Testis (tissue), 3 donors: ENCODE measurements around the gene TRIM71. TPM values are rescaled to one million over a fixed set of nuclear protein-coding genes. Genes with fewer than 3 reads are reported as not detected.

Experiments used
- DNase-seq: peaks from one replicate; pipeline ENCODE4 v3.0.0-alpha.2; 2019
- H3K27ac ChIP-seq, 2 donors: fragments of 200-600 bp; sonication (generic); one replicate each; pipeline ENCODE4 v1.5.1; 2019
- H3K27me3 ChIP-seq: fragments of 200-600 bp; sonication (generic); one replicate; pipeline ENCODE4 v1.5.1; 2019
- H3K36me3 ChIP-seq: fragments of 200-600 bp; sonication (generic); one replicate; pipeline ENCODE4 v1.5.1; 2017; ENCODE audit warnings: low read depth; ENCODE audit errors: missing control alignments
- H3K4me1 ChIP-seq: fragments of 200-600 bp; sonication (generic); one replicate; pipeline ENCODE4 v1.5.1; 2019
- H3K4me3 ChIP-seq, 2 donors: fragments of 200-600 bp; sonication (generic); one replicate each; pipeline ENCODE4 v1.5.1; 2017 to 2019
- H3K9me3 ChIP-seq: fragments of 200-600 bp; sonication (generic); one replicate; pipeline ENCODE4 v1.5.1; 2017
- POLR2A ChIP-seq: fragments of 450-650 bp; IDR thresholded peaks from one replicate; pipeline ENCODE4 v1.6.1; 2017; ENCODE audit warnings: antibody characterized with exemption, mild to moderate bottlenecking, moderate library complexity
- WGBS, 2 donors: methylation state at CpG; one replicate each; pipeline ENCODE4 v1.1.5; 2018; 5-methylcytosine and 5-hydroxymethylcytosine counted together
- intact Hi-C: fragments of 100-400 bp; cut with DNase I; formaldehyde crosslinking; loops from one replicate; pipeline ENCODE4 v1.15.1; 2023; ENCODE audit warnings: low total_unique reads
- polyA plus RNA-seq: library from polyadenylated mRNA; stranded (reverse); fragments of 350-450 nt; fragmentation: Illumina TruSeq; extraction: RNeasy Lipid Tissue Mini Kit (QIAGEN cat#74804); gene quantifications from one replicate; pipeline ENCODE4 v1.2.3, GENCODE V29; 2014; ENCODE audit warnings: low read depth, low replicate concordance; ENCODE audit not compliant: insufficient read depth
- total RNA-seq, 2 donors: library from RNA; depleted of rRNA; stranded (reverse); fragments of >200 nt; gene quantifications; one replicate each; pipeline ENCODE4 v1.2.3, GENCODE V29; 2016
- TF ChIP-seq, protein P1 (sequence below), 3 experiments: fragments of 450-650 bp in 2 of 3; fragments of 200-600 bp in 1 of 3; sonication (generic) in 1 of 3; IDR thresholded peaks; one replicate each; pipeline ENCODE4 v1.5.1; 2016 to 2019; ENCODE audit warnings: antibody characterized with exemption in 3 of 3, mild to moderate bottlenecking in 2 of 3, moderate library complexity in 1 of 3

The TRIM71 gene
- total and polyA plus RNA-seq, 3 donors from 2014 or later: 9.9 to 21.0 (median 20.6) TPM

DNA sequence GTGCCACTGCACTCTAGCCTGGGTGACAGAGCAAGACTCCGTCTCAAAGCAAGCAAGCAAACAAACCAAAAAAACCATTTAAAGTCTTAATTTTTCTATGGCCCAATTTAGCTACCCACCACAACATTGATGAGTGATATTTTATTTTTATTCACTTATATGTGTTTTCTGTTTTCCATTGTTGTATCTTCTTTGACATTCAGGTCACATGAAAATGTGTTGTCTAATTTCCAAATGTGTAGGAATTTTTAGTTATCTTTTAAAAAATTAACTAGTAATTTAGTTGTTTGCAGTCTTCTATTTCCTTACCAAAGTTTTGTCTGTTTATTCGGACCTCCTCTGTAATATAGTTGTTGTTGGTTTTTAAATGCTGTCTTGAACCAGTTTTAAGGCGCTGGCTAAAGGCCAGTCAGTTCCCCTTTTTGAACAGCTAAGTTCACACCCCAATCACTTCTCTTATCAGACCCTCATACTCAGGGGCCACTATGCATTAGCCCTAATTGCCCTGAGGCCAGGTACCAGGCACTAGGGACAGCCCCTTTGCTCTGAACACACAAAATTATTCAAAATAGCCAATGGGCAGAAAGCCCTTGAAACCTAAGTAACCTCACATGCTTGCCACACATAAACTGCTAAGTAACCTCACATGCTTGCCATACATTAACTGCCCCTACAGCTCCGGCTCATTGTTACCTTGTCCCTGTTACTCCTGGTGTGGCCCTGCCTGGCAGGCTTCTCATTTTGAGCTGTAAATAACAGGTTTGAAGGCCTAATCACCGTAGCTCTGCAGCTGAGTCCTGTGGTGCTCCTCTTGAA, 129.4 kb downstream of the TRIM71 start:
- H3K27me3 ChIP-seq: no peaks in the 10 kb centered on the region
- no peak for DNase-seq
- no peaks in the 10 kb centered on the region for H3K36me3 ChIP-seq
- H3K9me3 ChIP-seq: no peaks in the 10 kb centered on the region
- intact Hi-C loops: no loop called here
- 80% methylated on average over 5 of the region's 5 CpGs for WGBS, 2 donors
- TF ChIP-seq, protein P1, sequence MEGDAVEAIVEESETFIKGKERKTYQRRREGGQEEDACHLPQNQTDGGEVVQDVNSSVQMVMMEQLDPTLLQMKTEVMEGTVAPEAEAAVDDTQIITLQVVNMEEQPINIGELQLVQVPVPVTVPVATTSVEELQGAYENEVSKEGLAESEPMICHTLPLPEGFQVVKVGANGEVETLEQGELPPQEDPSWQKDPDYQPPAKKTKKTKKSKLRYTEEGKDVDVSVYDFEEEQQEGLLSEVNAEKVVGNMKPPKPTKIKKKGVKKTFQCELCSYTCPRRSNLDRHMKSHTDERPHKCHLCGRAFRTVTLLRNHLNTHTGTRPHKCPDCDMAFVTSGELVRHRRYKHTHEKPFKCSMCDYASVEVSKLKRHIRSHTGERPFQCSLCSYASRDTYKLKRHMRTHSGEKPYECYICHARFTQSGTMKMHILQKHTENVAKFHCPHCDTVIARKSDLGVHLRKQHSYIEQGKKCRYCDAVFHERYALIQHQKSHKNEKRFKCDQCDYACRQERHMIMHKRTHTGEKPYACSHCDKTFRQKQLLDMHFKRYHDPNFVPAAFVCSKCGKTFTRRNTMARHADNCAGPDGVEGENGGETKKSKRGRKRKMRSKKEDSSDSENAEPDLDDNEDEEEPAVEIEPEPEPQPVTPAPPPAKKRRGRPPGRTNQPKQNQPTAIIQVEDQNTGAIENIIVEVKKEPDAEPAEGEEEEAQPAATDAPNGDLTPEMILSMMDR (IDR thresholded peaks at IDR 0.05): no peak
- TF ChIP-seq POLR2A: no peak
- H3K4me1 ChIP-seq: no peaks in the 10 kb centered on the region
- H3K27ac ChIP-seq: no peak overlapping the region
- no peak overlapping the region for H3K4me3 ChIP-seq

Other genes starting within 250 kb of the TRIM71 start
- gene DYNC1LI1, start 247.1 kb upstream of the TRIM71 start, total RNA-seq: 10 to 100 TPM; 53.9 to 61.3 TPM
- 85.7 TPM for gene DYNC1LI1, start 247.1 kb upstream of the TRIM71 start, polyA plus RNA-seq
- gene CNOT10, start 132.8 kb upstream of the TRIM71 start, total RNA-seq: 10 to 100 TPM; 56.4 to 65.2 TPM
- 100 TPM for gene CNOT10, start 132.8 kb upstream of the TRIM71 start, polyA plus RNA-seq
- gene CCR4, start 133.6 kb downstream of the TRIM71 start, total RNA-seq: 1 to 10 TPM; 2.8 to 3.0 TPM
- 2.0 TPM for gene CCR4, start 133.6 kb downstream of the TRIM71 start, polyA plus RNA-seq